ENCODE results near the gene ZNF143.

Gene ZNF143

GRCh38 chr11:9574622-9575259 is 113.9 kb downstream of the ZNF143 start:
- peak overlapping the region; percentile 81 for H3K27ac ChIP-seq (replicated peaks)
- peak in 1 of 2 experiments; percentile 11 for DNase-seq (ENCODE audit: low read depth in 1 of 2, low spot score in 1 of 2)
- H3K27me3 ChIP-seq (ENCODE audit: insufficient read depth, poor library complexity, severe bottlenecking) = no peaks in the 10 kb centered on the region
- peak overlapping the region; percentile 97 for H3K4me3 ChIP-seq (replicated peaks; ENCODE audit: insufficient read depth, low read length)
- no peak for TF ChIP-seq REST (IDR thresholded peaks at IDR 0.05; ENCODE audit: insufficient replicate concordance, low read depth)
- TF ChIP-seq POLR2AphosphoS5 (IDR thresholded peaks at IDR 0.05; ENCODE audit: low read depth) = peak; percentile 27; the same call in 1 of the 2 replicates

GRCh38 chr11:9575260-9576240 is 114.7 kb downstream of the ZNF143 start:
- H3K27ac ChIP-seq (replicated peaks) = peak overlapping the region; percentile 81
- DNase-seq (ENCODE audit: low read depth in 1 of 2, low spot score in 1 of 2) = peak in 1 of 2 experiments; percentile 26
- TF ChIP-seq CTCF (IDR thresholded peaks at IDR 0.05; ENCODE audit: insufficient read depth, low read length) (no peak), REST (IDR thresholded peaks at IDR 0.05; ENCODE audit: insufficient replicate concordance, low read depth) (no peak), SPI1 (IDR thresholded peaks at IDR 0.05; ENCODE audit: borderline replicate concordance, low read depth) (no peak), GABPA (IDR thresholded peaks at IDR 0.05; ENCODE audit: low read depth) (no peak), POLR2AphosphoS5 (IDR thresholded peaks at IDR 0.05; ENCODE audit: low read depth) (no peak)
- H3K4me3 ChIP-seq (replicated peaks; ENCODE audit: insufficient read depth, low read length) = peak overlapping the region; percentile 97
- no peaks in the 10 kb centered on the region for H3K27me3 ChIP-seq (ENCODE audit: insufficient read depth, poor library complexity, severe bottlenecking)

GRCh38 chr11:9576701-9577381 is 116.0 kb downstream of the ZNF143 start:
- peak overlapping the region; percentile 97 for H3K4me3 ChIP-seq (replicated peaks; ENCODE audit: insufficient read depth, low read length)
- H3K27ac ChIP-seq (replicated peaks) = no peak overlapping the region
- TF ChIP-seq CTCF (IDR thresholded peaks at IDR 0.05; ENCODE audit: insufficient read depth, low read length) = no peak
- TF ChIP-seq REST (IDR thresholded peaks at IDR 0.05; ENCODE audit: insufficient replicate concordance, low read depth) = no peak
- TF ChIP-seq POLR2AphosphoS5 (IDR thresholded peaks at IDR 0.05; ENCODE audit: low read depth) = no peak
- TF ChIP-seq SPI1 (IDR thresholded peaks at IDR 0.05; ENCODE audit: borderline replicate concordance, low read depth) = no peak
- TF ChIP-seq GABPA (IDR thresholded peaks at IDR 0.05; ENCODE audit: low read depth) = no peak
- DNase-seq (ENCODE audit: low read depth in 1 of 2, low spot score in 1 of 2) = no peak
- no peaks in the 10 kb centered on the region for H3K27me3 ChIP-seq (ENCODE audit: insufficient read depth, poor library complexity, severe bottlenecking)
